ENCODE results near the gene EBP.
"Not testable (repeated sequence)": the region's sequence is repeated elsewhere in the genome, so short reads cannot be mapped to it uniquely, and the experiment has no call there.

EBP gene

GRCh38 chrX:48531358-48531959, 9.9 kb downstream of the EBP start:
- no peak for DNase-seq

DNA sequence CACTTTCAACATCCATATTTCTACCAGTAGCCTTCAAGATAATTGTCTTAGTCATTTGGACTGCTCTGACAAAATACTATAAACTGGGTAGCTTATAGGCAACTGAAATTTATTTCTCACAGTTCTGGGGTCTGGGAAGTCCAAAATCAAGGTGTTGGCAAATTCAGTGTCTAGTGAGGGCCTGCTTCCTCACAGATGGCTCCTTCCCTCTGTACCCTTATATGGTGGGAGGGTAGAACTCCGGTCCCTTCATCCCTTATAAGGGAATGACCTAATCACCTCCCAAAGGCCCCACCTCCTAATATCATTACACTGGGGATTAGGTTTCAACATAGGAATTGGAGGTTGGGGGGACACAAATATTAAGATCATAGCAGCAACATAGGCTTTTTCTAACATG, 10.6 kb downstream of the EBP start:
- no peak for DNase-seq

DNA sequence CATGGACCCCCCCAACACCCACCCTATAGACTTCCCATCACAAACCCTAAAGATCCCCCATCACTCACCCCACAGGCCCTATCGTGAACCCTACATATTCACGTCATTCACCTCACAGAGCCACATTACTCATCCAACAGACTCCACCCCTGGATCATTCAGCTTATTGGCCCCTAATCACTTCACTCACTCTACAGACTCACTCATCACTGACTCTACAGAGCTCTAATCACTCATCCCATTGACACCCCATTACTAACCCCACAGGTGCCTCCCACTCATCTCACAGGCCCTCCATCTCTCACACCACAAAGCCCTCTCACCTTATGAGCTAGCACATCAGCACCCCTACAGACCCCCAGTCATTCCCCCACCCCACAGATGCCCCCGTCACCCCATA, 11.6 kb downstream of the EBP start:
- no peak for DNase-seq

DNA sequence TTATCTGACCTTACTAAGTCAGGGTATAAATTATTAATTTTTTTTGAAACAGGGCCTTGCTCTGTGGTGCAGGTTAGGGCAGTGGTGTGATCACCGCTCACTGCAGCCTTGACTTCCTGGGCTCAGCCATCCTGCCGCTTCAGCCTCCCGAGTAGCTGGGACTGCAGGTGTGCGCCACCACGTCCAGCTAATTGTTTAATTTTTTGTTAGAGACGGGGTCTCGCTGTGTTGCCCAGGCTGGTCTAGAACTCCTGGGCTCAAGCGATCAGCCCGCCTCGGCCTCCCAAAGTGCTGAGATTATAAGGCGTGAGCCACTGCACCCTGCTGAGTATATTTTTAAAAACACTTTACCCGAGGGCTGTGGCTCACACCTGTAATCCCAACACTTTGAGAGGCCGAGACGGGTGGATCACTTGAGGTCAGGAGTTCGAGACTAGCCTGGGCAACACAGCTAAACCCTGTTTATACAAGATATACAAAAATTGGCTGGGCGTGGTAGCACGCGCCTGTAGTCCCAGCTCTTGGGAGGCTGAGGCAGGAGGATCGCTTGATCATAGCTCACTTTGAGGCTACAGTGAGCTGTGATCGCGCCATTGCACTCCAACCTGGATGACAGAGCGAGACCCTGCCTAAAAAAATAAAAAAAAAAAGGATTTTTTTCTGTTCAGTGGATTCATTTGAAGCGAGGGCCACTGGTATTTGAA, 17.2 kb downstream of the EBP start:
- no peak for DNase-seq

- DNase-seq = peak; percentile 97
Measured at GRCh38 chrX:48539345-48540027, 17.9 kb downstream of the EBP start, which contains the start of gene TBC1D25. TSS of gene TBC1D25 (plus strand) at chrX:48539714. CDS start at chrX:48539798, 84 bp downstream.

DNA sequence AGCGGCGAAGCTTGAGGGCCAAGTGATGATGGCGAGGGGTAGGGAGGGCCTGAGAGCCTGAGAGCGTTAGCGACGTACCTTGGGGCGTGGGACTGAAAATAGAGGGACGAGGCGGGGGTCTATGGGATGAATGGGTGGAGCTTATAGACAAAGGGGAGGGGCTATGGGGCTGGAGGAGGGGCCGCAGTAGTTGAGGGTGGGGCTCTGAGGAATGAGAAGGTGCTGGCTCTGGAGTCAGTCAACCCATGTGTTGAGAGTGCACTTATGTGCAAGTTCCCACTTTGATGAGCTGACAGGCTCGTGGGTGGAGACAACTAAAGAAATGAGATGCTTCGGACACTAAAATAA, 18.4 kb downstream of the EBP start:
- DNase-seq = peak; percentile 77

- DNase-seq = no peak
Measured at GRCh38 chrX:48540480-48540879, 18.9 kb downstream of the EBP start.

GRCh38 chrX:48541140-48541814, 19.7 kb downstream of the EBP start:
- no peak for DNase-seq

GRCh38 chrX:48548871-48549270, 27.3 kb downstream of the EBP start:
- no peak for DNase-seq

DNA sequence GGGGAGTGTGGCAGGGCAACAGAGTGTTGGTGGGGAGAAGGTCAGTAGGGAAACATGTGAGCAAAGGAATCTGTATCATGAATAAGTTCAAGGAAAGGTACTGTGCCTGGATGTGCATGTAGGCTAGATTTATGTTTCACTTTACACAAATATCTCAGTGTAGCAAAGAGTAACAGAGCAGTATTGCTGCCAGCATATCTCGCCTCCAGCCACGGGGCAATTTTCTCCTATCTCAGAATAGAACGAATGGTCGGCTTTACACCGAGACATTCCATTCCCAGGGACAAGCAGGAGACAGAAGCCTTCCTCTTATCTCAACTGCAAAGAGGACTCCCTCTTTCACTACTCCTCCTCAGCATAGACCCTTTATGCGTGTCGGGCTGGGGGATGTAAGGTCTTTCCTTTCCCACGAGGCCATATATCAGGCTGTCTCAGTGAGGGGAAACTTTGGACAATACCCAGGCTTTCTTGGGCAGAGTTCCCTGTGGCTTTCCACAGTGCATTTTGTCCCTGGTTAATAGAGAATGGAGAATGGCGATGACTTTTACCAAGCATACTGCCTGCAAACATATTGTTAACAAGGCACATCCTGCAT, 34.2 kb downstream of the EBP start:
- DNase-seq = not testable (repeated sequence)

GRCh38 chrX:48558271-48558670, 36.7 kb downstream of the EBP start:
- no peak for DNase-seq

- DNase-seq = no peak
Measured at GRCh38 chrX:48559636-48560035, 38.0 kb downstream of the EBP start.

GRCh38 chrX:48560056-48560455, 38.4 kb downstream of the EBP start:
- no peak for DNase-seq

GRCh38 chrX:48560681-48561080, 39.1 kb downstream of the EBP start:
- DNase-seq = no peak

GRCh38 chrX:48569958-48570357, 48.4 kb downstream of the EBP start:
- no peak for DNase-seq

GRCh38 chrX:48573690-48574269, 52.2 kb downstream of the EBP start:
- peak; percentile 46 for DNase-seq

DNA sequence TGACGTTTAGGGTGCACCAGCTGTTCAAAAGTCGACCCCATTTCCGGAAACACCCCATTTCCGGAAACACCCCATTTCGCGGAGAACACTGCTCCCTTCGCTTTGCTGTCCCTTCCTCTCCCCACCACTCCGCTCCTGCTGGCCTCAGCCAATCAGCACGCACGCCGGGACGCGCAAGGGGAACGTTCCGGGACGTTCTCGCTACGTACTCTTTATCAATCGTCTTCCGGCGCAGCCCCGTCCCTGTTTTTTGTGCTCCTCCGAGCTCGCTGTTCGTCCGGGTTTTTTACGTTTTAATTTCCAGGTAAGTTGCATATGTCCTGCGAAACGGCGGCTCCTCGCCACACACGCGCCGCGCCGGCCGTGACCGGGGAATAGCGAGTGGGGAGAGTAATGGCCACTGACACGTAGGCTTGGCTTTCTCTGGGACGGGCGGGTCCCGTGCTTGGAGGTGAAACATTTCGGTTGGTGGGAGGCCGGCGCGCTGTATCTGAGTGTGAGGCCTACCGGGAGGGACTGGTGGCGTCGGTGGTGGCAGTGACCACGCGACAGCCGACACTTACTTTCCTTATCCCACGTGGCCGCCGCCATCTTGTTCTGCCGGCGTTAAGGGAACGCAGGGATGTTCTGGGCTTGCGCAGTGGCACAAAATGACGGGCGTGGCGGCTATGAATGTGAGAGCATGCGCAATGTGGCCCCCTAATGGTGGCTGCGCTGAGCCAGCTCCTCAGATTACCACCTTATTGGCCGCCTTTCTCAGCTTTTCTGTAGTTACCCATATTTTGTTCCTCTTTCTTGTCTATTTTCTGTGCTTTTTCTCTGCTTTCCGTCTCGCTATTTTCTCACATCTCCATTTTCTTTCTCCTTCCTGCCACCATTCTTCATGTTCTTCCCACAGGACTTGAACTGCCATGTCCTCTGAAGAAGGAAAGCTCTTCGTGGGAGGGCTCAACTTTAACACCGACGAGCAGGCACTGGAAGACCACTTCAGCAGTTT, 53.0 kb downstream of the EBP start, which contains the start of gene RBM3:
Gene RBM3, plus strand, starts transcription at position 215 of the 997 bp plus-strand sequence. Its CDS starts 697 bp downstream, at position 912.
- DNase-seq = peak; percentile 97

- no peak for DNase-seq
Measured at GRCh38 chrX:48575642-48576041, 54.0 kb downstream of the EBP start.

GRCh38 chrX:48576108-48576507, 54.5 kb downstream of the EBP start:
- no peak for DNase-seq
